Activated CD4-positive, alpha-beta memory T cell treated with anti-CD3 and anti-CD28 coated beads, Interleukin-2, amount 10 ng/mL, durations not matched to agents 7 days and 5 days (primary cell): ENCODE data around the gene LTBR. TPM values are rescaled to one million over a fixed set of nuclear protein-coding genes. Genes with fewer than 3 reads are reported as not detected.
"Not testable (repeated sequence)": the region's sequence is repeated elsewhere in the genome, so short reads cannot be mapped to it uniquely, and the experiment has no call there.

Experiments used
- CTCF ChIA-PET: fragments of 350-600 bp; sonication (Branson Sonifier 250); formaldehyde crosslinking; loops from one replicate; lab custom pipeline; 2021; ENCODE audit warnings: antibody characterized with exemption, inconsistent platforms; lab: Charles Lee
- POLR2A ChIA-PET: fragments of 350-600 bp; sonication (Branson Sonifier 250); formaldehyde crosslinking; loops from one replicate; lab custom pipeline; 2021; ENCODE audit warnings: antibody characterized with exemption; lab: Charles Lee
- DNase-seq: peaks from one replicate; pipeline ENCODE4 v3.0.0-alpha.2; 2020
- H3K27ac Mint-ChIP-seq: one replicate; pipeline ENCODE4 v1.8.0; 2021; ENCODE audit warnings: mild to moderate bottlenecking, mixed read lengths
- H3K27me3 Mint-ChIP-seq: one replicate; pipeline ENCODE4 v1.8.0; 2021; ENCODE audit warnings: mixed read lengths
- H3K36me3 Mint-ChIP-seq: one replicate; pipeline ENCODE4 v1.8.0; 2021; ENCODE audit warnings: low read depth, mixed read lengths
- H3K4me1 Mint-ChIP-seq: one replicate; pipeline ENCODE4 v1.8.0; 2021; ENCODE audit warnings: mixed read lengths
- H3K4me3 Mint-ChIP-seq: one replicate; pipeline ENCODE4 v1.8.0; 2021; ENCODE audit warnings: mild to moderate bottlenecking, mixed read lengths
- H3K9me3 Mint-ChIP-seq: one replicate; pipeline ENCODE4 v1.8.0; 2021; ENCODE audit warnings: mixed read lengths
- total RNA-seq, 2 experiments: library from RNA; stranded (reverse); gene quantifications; one replicate each; pipeline ENCODE4 v1.2.3, GENCODE V29; 2021

LTBR gene
- total RNA-seq, 2 experiments from 2014 or later: 0.38 to 0.40 TPM

DNA sequence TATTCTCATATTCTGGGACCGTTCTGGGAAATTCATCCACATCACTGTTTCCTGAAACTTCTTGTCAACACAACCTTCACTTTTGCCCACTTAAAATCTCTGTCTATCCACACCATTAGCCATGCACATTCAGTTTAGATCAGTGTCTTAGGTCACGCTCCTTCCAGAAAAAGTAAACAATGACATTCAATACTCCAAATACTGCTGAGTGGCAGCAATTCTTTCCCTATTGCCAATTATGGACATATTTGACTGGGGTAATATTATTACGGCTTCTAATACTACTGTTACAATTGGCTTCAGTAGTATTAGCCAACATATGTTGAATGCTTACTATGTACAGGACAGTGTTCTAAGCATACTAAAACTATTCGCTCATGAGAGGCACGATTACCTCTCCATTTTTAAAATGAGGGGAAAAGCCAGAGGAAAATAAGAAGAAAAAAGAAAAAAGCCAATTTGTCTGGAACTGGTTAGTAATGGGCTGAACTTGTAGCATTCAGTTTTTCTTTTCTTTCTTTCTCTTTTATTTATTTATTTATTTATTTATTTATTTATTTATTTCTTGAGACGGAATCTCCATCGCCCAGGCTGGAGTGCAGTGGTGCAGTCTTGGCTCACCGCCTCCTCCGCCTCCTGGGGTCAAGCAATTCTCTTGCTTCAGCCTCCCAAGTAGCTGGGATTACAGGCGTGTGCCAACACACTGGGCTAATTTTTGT, 23.4 kb downstream of the LTBR start:
- Mint-ChIP-seq H3K27ac (no peak overlapping the region), H3K4me3 (no peak overlapping the region), H3K9me3 (no peaks in the 10 kb centered on the region), H3K36me3 (no peaks in the 10 kb centered on the region), H3K27me3 (peaks cover 21% of the 10 kb centered on the region), H3K4me1 (no peaks in the 10 kb centered on the region)
- no peak for DNase-seq
- ChIA-PET POLR2A (no interaction called here), CTCF (interaction anchor here (0.6 kb wide), 1 partner anchor 738 kb away, joined by 3 read pairs; no protein-coding TSS in a partner anchor)

- Mint-ChIP-seq H3K9me3 (no peaks in the 10 kb centered on the region), H3K27ac (no peak overlapping the region), H3K36me3 (no peaks in the 10 kb centered on the region), H3K4me1 (peaks cover 18% of the 10 kb centered on the region), H3K4me3 (no peak overlapping the region), H3K27me3 (peaks cover 7% of the 10 kb centered on the region)
- no peak for DNase-seq
- ChIA-PET CTCF (interaction anchor here (0.6 kb wide), 1 partner anchor 426 kb away, joined by 5 read pairs; no protein-coding TSS in a partner anchor), POLR2A (interaction anchor here (1.6 kb wide), 1 partner anchor 53 kb away, joined by 5 read pairs; the partner anchor contains the start of gene VAMP1)
Measured at GRCh38 chr12:6416596-6416995, 32.6 kb downstream of the LTBR start.

DNA sequence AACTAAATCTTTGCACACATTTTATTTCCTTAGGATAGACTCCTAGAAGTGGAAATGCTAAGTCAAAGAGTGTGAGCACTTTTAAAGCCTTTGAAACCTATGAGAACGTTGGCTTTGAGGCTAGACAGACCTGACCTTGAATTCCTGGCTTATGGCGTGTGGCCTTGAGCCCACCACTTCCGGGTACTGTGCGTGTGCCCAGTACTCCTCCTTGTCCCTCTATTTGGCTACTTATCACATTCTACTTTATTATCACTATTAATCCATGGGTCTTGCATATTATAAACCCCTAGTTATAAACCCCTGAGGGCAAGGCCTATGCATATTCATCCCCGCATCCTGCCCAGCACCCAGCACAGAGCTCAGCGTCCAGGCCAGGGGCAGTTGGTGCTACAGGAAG, 34.8 kb downstream of the LTBR start:
- CTCF ChIA-PET: interaction anchor here (2.5 kb wide), 1 partner anchor 47 kb away, joined by 6 read pairs; no protein-coding TSS in a partner anchor
- no peak overlapping the region for H3K4me3 Mint-ChIP-seq
- DNase-seq: no peak
- POLR2A ChIA-PET: no interaction called here
- peaks cover 25% of the 10 kb centered on the region for H3K4me1 Mint-ChIP-seq
- no peak overlapping the region for H3K27ac Mint-ChIP-seq
- H3K9me3 Mint-ChIP-seq: no peaks in the 10 kb centered on the region
- H3K27me3 Mint-ChIP-seq: peaks cover 5% of the 10 kb centered on the region
- H3K36me3 Mint-ChIP-seq: no peaks in the 10 kb centered on the region

DNA sequence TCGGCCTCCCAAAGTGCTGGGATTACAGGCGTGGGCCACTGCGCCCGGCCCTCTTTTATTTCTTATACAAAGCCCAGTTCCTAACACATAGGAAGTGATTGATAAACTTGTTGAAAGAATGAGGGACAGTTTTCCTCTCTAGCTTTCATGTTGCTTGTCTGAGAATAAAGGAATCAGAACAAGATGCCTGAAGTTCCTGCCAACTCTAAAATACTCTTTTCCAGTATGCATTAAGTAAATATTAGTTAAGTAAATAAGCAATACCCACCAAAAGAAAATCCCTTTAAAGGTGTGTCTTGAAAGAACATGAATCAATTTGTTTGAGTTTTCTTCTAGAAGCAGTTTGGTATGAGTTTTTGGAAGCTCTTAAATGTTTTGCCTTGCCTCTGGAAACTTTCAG, 36.4 kb downstream of the LTBR start:
- no peaks in the 10 kb centered on the region for H3K9me3 Mint-ChIP-seq
- no peak for DNase-seq
- peaks cover 25% of the 10 kb centered on the region for H3K4me1 Mint-ChIP-seq
- POLR2A ChIA-PET: no interaction called here
- H3K27me3 Mint-ChIP-seq: no peaks in the 10 kb centered on the region
- H3K36me3 Mint-ChIP-seq: no peaks in the 10 kb centered on the region
- no peak overlapping the region for H3K4me3 Mint-ChIP-seq
- CTCF ChIA-PET: no interaction called here
- H3K27ac Mint-ChIP-seq: no peak overlapping the region

- ChIA-PET CTCF (interaction anchor here (0.6 to 7.4 kb wide), 21 partner anchors 10 to 129 kb away, joined by 3 to 95 read pairs (median 5); partner anchors contain the start of genes GAPDH, MRPL51, TAPBPL and VAMP1), POLR2A (interaction anchor here (0.9 to 6.7 kb wide), 16 partner anchors 19 to 131 kb away, joined by 3 to 81 read pairs (median 6); partner anchors contain the start of genes CD27, GAPDH, MRPL51 and TAPBPL)
- Mint-ChIP-seq H3K36me3 (no peaks in the 10 kb centered on the region), H3K4me1 (peaks cover 45% of the 10 kb centered on the region), H3K9me3 (no peaks in the 10 kb centered on the region), H3K27ac (peak overlapping the region; percentile 54), H3K4me3 (no peak overlapping the region), H3K27me3 (no peaks in the 10 kb centered on the region)
- peak; percentile 85 for DNase-seq
Measured at GRCh38 chr12:6423267-6424007, 39.5 kb downstream of the LTBR start.

GRCh38 chr12:6424008-6424347, 40.0 kb downstream of the LTBR start:
- DNase-seq: no peak
- ChIA-PET POLR2A (interaction anchor here (0.9 to 6.7 kb wide), 15 partner anchors 19 to 130 kb away, joined by 3 to 81 read pairs (median 4); partner anchors contain the start of genes CD27, GAPDH, MRPL51 and TAPBPL), CTCF (interaction anchor here (0.7 to 7.4 kb wide), 22 partner anchors 10 to 145 kb away, joined by 3 to 95 read pairs (median 4); partner anchors contain the start of genes GAPDH, MRPL51, TAPBPL and VAMP1)
- H3K4me3 Mint-ChIP-seq: no peak overlapping the region
- no peaks in the 10 kb centered on the region for H3K27me3 Mint-ChIP-seq
- no peaks in the 10 kb centered on the region for H3K9me3 Mint-ChIP-seq
- H3K4me1 Mint-ChIP-seq: peaks cover 45% of the 10 kb centered on the region
- no peaks in the 10 kb centered on the region for H3K36me3 Mint-ChIP-seq
- peak overlapping the region; percentile 54 for H3K27ac Mint-ChIP-seq

DNA sequence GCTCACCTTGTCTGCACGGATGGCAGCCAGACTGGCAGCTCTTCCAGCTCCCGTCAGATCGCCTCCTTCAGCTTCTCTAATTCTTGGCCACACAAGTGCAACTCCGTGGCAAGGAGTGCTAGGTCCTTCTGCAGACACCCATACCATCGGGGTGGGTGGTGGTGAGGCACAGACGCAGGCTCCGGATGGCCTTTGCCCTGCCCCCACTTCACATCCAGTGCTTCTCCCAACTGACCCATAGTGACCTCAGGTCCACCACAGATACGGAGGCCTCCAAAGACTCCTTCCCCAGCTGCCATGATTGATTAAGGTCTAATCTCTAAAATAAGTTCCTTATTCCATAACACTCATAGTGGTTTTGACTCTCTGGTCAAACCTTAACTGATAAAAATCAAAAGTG, 40.9 kb downstream of the LTBR start:
- Mint-ChIP-seq H3K27me3 (no peaks in the 10 kb centered on the region), H3K27ac (peak overlapping the region; percentile 14), H3K36me3 (no peaks in the 10 kb centered on the region), H3K4me1 (peaks cover 48% of the 10 kb centered on the region), H3K9me3 (no peaks in the 10 kb centered on the region), H3K4me3 (no peak overlapping the region)
- POLR2A ChIA-PET: interaction anchor here (1.2 to 6.7 kb wide), 8 partner anchors 22 to 110 kb away, joined by 3 to 81 read pairs (median 33); partner anchors contain the start of genes GAPDH, MRPL51, TAPBPL and VAMP1
- CTCF ChIA-PET: interaction anchor here (0.8 to 7.4 kb wide), 15 partner anchors 10 to 144 kb away, joined by 3 to 95 read pairs (median 4); partner anchors contain the start of gene GAPDH
- no peak for DNase-seq

DNA sequence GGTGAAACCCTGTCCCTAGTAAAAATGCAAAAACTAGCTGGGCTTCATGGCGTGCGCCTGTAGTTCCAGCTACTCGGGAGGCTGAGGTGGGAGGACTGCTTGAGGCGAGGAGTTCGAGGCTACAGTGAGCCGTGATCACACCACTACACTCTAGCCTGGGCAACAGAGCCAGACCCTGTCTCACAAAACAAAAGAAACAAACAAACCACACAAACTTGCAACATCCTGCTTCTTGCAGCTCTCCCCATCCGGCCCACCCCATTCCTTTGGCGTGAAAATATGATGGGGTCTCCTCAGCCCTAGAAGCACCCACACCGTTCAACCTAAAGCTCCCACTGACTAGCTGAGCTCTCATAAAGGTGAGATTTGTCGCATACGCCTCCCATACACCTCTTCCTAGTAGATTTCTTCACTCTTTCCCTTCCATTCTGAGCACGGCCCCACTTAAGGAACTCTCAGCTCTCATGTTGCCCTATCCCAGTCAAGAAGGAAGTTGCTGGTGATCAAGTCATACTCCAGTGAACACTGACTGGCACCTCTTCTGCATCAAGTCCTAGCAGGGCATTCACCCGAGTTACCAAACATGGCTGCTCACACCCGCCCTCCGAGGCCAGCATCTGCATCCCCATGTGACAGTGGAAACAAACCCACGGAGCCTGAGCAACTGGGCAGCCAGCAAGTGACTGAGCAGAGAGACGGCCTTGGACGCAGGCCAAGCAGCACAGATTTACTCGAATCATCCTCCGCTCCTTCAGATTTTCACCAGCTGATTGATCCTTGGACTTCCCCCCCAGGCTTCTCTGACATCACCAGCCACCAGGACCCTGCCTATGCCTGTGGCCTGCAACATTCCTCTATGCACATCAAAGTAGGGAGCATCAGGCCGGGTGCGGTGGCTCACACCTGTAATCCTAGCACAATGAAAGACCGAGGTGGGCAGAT, 41.9 kb downstream of the LTBR start:
- POLR2A ChIA-PET: interaction anchor here (0.7 to 6.7 kb wide), 14 partner anchors 9 to 114 kb away, joined by 3 to 81 read pairs (median 3); partner anchors contain the start of genes CD27, GAPDH, MRPL51 and TAPBPL
- CTCF ChIA-PET: interaction anchor here (0.5 to 7.4 kb wide), 15 partner anchors 17 to 143 kb away, joined by 3 to 95 read pairs (median 4); partner anchors contain the start of gene VAMP1
- no peak overlapping the region for H3K4me3 Mint-ChIP-seq
- no peaks in the 10 kb centered on the region for H3K9me3 Mint-ChIP-seq
- H3K27me3 Mint-ChIP-seq: no peaks in the 10 kb centered on the region
- H3K27ac Mint-ChIP-seq: peak overlapping the region; percentile 95
- peaks cover 58% of the 10 kb centered on the region for H3K4me1 Mint-ChIP-seq
- DNase-seq: no peak
- H3K36me3 Mint-ChIP-seq: no peaks in the 10 kb centered on the region

DNA sequence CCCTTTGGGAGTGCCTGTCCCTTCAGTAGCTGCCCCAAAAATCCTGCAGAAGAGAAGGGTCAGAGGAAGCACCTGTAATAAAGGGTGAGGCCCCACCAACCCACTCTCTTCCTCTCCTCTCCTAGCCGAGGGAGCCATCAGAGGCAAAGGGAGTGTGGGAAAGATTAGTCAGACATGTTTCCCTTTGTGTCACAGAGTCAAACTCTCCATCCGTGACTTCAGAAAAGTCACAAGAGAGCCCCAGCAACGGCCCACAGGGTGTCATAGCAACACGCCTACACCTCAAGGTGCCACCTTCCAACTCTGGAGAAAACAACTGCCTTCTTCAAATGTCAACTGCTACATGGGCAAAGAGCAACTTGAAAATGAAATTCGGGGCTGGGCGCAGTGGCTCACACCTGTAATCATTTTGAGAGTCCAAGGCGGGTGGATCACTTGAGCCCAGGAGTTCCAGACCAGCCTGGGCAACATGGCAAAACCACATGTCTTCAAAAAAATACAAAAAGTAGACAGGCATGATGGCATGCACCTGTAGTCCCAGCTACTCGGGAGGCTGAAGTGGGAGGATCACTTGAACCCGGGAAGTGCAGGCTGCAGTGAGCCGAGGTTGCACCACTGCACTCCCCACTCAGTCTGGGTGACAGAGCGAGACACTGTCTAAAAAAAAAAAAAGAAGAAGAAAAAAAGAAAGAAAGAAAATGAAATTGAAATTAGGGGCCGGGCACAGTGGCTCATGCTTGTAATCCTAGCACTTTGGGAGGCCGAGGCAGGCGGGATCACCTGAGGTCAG, 43.1 kb downstream of the LTBR start:
- Mint-ChIP-seq H3K4me3 (peak overlapping the region; percentile 54), H3K27me3 (no peaks in the 10 kb centered on the region), H3K4me1 (peaks cover 65% of the 10 kb centered on the region), H3K36me3 (no peaks in the 10 kb centered on the region), H3K9me3 (no peaks in the 10 kb centered on the region), H3K27ac (peak overlapping the region; percentile 95)
- POLR2A ChIA-PET: interaction anchor here (0.7 to 6.7 kb wide), 11 partner anchors 16 to 1821 kb away, joined by 3 to 81 read pairs (median 4); partner anchors contain the start of genes GAPDH, TAPBPL and VAMP1
- CTCF ChIA-PET: interaction anchor here (1.2 to 7.4 kb wide), 4 partner anchors 19 to 110 kb away, joined by 3 to 95 read pairs (median 4); no protein-coding TSS in a partner anchor
- DNase-seq: peak; percentile 84

- CTCF ChIA-PET: interaction anchor here (0.7 to 7.4 kb wide), 4 partner anchors 11 to 110 kb away, joined by 3 to 95 read pairs (median 5); no protein-coding TSS in a partner anchor
- peaks cover 67% of the 10 kb centered on the region for H3K4me1 Mint-ChIP-seq
Measured at GRCh38 chr12:6427796-6428195, 43.8 kb downstream of the LTBR start.

DNA sequence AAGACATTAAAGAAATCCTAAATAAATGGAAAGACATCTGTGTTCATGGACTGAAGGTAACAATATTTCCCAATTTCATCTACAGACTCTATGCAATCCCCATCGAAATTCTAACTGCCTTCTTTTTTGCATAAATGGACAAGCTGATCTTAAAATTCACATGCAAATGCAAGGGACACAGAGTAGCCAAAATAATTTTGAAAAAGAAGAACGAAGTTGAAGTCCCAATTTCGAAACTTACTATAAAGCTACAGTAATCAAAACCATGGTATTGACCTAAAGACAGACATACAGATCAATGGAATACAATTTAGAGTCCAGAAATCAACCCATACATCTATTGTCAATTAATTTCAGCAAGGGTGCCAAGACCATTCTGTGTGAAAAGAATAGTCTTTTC, 44.4 kb downstream of the LTBR start:
- peak overlapping the region; percentile 33 for H3K27ac Mint-ChIP-seq
- H3K4me1 Mint-ChIP-seq: peaks cover 69% of the 10 kb centered on the region
- H3K36me3 Mint-ChIP-seq: no peaks in the 10 kb centered on the region
- POLR2A ChIA-PET: interaction anchor here (1.7 to 6.7 kb wide), 5 partner anchors 15 to 42 kb away, joined by 5 to 81 read pairs (median 58); partner anchors contain the start of genes TAPBPL and VAMP1
- H3K4me3 Mint-ChIP-seq: no peak overlapping the region
- CTCF ChIA-PET: interaction anchor here (0.7 to 7.4 kb wide), 5 partner anchors 10 to 109 kb away, joined by 3 to 95 read pairs (median 4); no protein-coding TSS in a partner anchor
- H3K9me3 Mint-ChIP-seq: no peaks in the 10 kb centered on the region
- no peak for DNase-seq
- H3K27me3 Mint-ChIP-seq: no peaks in the 10 kb centered on the region

More at GRCh38 chr12:6427796-6428195, 43.8 kb downstream of the LTBR start:
- H3K4me3 Mint-ChIP-seq, H3K27me3 Mint-ChIP-seq, DNase-seq, H3K9me3 Mint-ChIP-seq, H3K36me3 Mint-ChIP-seq: not testable (repeated sequence)
- POLR2A ChIA-PET: interaction anchor here (0.7 to 6.7 kb wide), 8 partner anchors 15 to 1822 kb away, joined by 3 to 81 read pairs (median 16); partner anchors contain the start of genes GAPDH, TAPBPL and VAMP1
- peak overlapping the region; percentile 95 for H3K27ac Mint-ChIP-seq
